Naive thymus-derived CD4-positive, alpha-beta T cell (primary cell): ENCODE measurements around the gene TXNRD2. TPM values are rescaled to one million over a fixed set of nuclear protein-coding genes. Genes with fewer than 3 reads are reported as not detected.

Experiments
- ATAC-seq: fragments of 150-1000 bp; cut with Tn5 transposase; 2 replicates; pipeline ENCODE4 v1.10.0; 2021; ENCODE audit warnings: mild to moderate bottlenecking, moderate library complexity
- CTCF ChIA-PET: fragments of 350-600 bp; sonication (Branson Sonifier 250); formaldehyde crosslinking; loops from one replicate; lab custom pipeline; 2021; ENCODE audit warnings: antibody characterized with exemption; lab: Charles Lee
- POLR2A ChIA-PET: fragments of 350-600 bp; sonication (Branson Sonifier 250); formaldehyde crosslinking; loops from one replicate; lab custom pipeline; 2021; ENCODE audit warnings: antibody characterized with exemption, inconsistent platforms; lab: Charles Lee
- DNase-seq, 9 donors: peaks; one replicate each; pipeline versions ENCODE4 v3.0.0 to v3.0.0-alpha.2; 2020 to 2022; ENCODE audit warnings: mixed read lengths in 1 of 9
- H3K27ac ChIP-seq: one replicate; pipeline ENCODE4 v1.7.0; 2013; ENCODE audit warnings: mild to moderate bottlenecking, low read depth, low read length, moderate library complexity
- H3K27me3 ChIP-seq, 2 donors: one replicate each; pipeline ENCODE4 v1.7.0; 2013; ENCODE audit warnings: low read length in 2 of 2, mild to moderate bottlenecking in 2 of 2, moderate library complexity in 2 of 2; ENCODE audit not compliant: control insufficient read depth in 2 of 2, insufficient read depth in 2 of 2
- H3K36me3 ChIP-seq, 3 experiments: 1 replicate in 2 of 3; 2 replicates in 1 of 3; pipeline ENCODE4 v1.7.0; 2013; ENCODE audit warnings: low read length in 3 of 3, mild to moderate bottlenecking in 3 of 3, moderate library complexity in 1 of 3; ENCODE audit not compliant: insufficient read depth in 3 of 3, control insufficient read depth in 2 of 3
- H3K4me1 ChIP-seq, 2 donors: one replicate each; pipeline ENCODE4 v1.7.0; 2013; ENCODE audit warnings: low read length in 2 of 2, mild to moderate bottlenecking in 2 of 2, moderate library complexity in 1 of 2; ENCODE audit not compliant: control insufficient read depth in 2 of 2, insufficient read depth in 2 of 2
- H3K4me3 ChIP-seq: 2 replicates; pipeline ENCODE4 v1.7.0; 2013; ENCODE audit warnings: mild to moderate bottlenecking, low read length
- H3K9me3 ChIP-seq, 3 experiments: 1 replicate in 2 of 3; 2 replicates in 1 of 3; pipeline ENCODE4 v1.7.0; 2013; ENCODE audit warnings: low read length in 3 of 3; ENCODE audit not compliant: control insufficient read depth in 2 of 3
- H3K27ac Mint-ChIP-seq, 9 donors: one replicate each; pipeline ENCODE4 v1.8.0; 2020 to 2022; ENCODE audit warnings: mixed read lengths in 9 of 9, mild to moderate bottlenecking in 8 of 9, moderate library complexity in 5 of 9, inconsistent platforms in 2 of 9
- H3K27me3 Mint-ChIP-seq, 5 donors: one replicate each; pipeline ENCODE4 v1.8.0; 2021 to 2022; ENCODE audit warnings: mixed read lengths in 5 of 5, mild to moderate bottlenecking in 1 of 5
- H3K36me3 Mint-ChIP-seq, 5 donors: one replicate each; pipeline ENCODE4 v1.8.0; 2020 to 2022; ENCODE audit warnings: mixed read lengths in 5 of 5, mild to moderate bottlenecking in 3 of 5, inconsistent platforms in 1 of 5
- H3K4me1 Mint-ChIP-seq, 7 donors: one replicate each; pipeline ENCODE4 v1.8.0; 2020 to 2022; ENCODE audit warnings: mixed read lengths in 7 of 7, mild to moderate bottlenecking in 3 of 7, inconsistent platforms in 1 of 7
- H3K4me3 Mint-ChIP-seq, 10 donors: one replicate each; pipeline ENCODE4 v1.8.0; 2020 to 2022; ENCODE audit warnings: mild to moderate bottlenecking in 10 of 10, mixed read lengths in 10 of 10, moderate library complexity in 6 of 10, inconsistent platforms in 2 of 10
- H3K9me3 Mint-ChIP-seq, 11 donors: one replicate each; pipeline ENCODE4 v1.8.0; 2020 to 2022; ENCODE audit warnings: mixed read lengths in 11 of 11, mild to moderate bottlenecking in 4 of 11, inconsistent platforms in 1 of 11, moderate library complexity in 1 of 11
- intact Hi-C, 2 donors: fragments of 100-400 bp; cut with micrococcal nuclease; formaldehyde crosslinking; loops; one replicate each; pipeline ENCODE4 v1.15.1; 2023
- polyA plus RNA-seq, 2 donors: library from polyadenylated mRNA; unstranded; fragments of 300-500 nt; fragmentation: Illumina TruSeq; gene quantifications; one replicate each; pipeline ENCODE4 v1.2.3, GENCODE V29; 2021
- total RNA-seq, 6 experiments: library from RNA in 5 of 6; stranded (reverse) in 5 of 6; gene quantifications; 1 replicate in 5 of 6; 2 replicates in 1 of 6; pipeline ENCODE4 v1.2.3 and lab custom pipeline; 2021 to 2026

TXNRD2 gene
- total and polyA plus RNA-seq, 7 experiments from 2014 or later, result 14.0 to 39.0 (median 26.1) TPM

DNA sequence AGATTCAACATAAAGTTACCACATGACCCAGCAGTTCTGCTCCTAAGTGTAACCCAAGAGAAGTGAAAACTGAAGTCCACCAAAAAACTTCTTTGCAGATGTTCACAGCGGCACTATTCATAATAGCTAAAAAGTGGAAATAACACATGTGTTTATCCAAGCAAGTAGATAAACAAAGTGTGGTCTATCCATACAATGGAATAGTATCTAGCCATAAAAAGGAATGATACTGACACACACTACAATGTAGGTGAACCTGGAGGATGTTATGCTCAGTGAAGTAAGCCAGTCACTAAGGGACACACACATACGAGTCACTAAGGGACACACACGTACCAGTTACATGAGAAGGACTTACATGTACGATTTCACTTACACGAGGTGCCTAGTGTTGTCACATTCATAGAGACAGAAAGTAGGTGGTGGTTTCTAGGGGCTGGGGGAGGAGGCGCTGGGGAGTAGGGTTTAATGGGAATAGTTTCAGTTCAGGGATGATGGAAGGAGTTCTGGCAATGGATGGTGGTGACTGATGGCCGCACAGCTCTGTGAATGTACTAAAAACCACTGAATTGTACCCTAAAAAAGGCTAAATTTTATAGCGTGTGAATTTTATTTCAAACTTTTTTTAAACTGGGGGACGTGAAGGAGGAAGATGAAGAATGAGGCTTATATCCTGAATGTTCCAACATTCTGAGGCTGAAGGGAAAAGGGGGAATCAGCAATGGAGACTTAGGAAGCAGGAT is 27.2 kb downstream of the TXNRD2 start:
- no peaks in the 10 kb centered on the region for H3K9me3 ChIP-seq
- DNase-seq (no peak), ATAC-seq (no peak)
- H3K4me1 ChIP-seq, result peaks cover 0 to 6% of the 10 kb centered on the region in 2 donors
- POLR2A ChIA-PET, result no interaction called here
- H3K27ac ChIP-seq, result no peak overlapping the region
- Mint-ChIP-seq H3K36me3 (peaks cover 14 to 40% (median 31%) of the 10 kb centered on the region in 5 donors), H3K27ac (peak overlapping the region in 1 of 9 donors; percentile 74), H3K4me3 (no peak overlapping the region), H3K9me3 (peaks cover 0 to 7% (median 0%) of the 10 kb centered on the region in 11 donors), H3K27me3 (no peaks in the 10 kb centered on the region), H3K4me1 (peaks cover 2 to 17% (median 7%) of the 10 kb centered on the region in 7 donors)
- no peaks in the 10 kb centered on the region for H3K27me3 ChIP-seq
- peaks cover 0 to 70% (median 4%) of the 10 kb centered on the region in 3 experiments for H3K36me3 ChIP-seq
- CTCF ChIA-PET, result interaction anchor here (1.5 to 5.5 kb wide), 3 partner anchors 29 to 192 kb away, joined by 3 to 77 read pairs (median 5); no protein-coding TSS in a partner anchor
- intact Hi-C loops, result no loop called here
- no peak overlapping the region for H3K4me3 ChIP-seq

DNA sequence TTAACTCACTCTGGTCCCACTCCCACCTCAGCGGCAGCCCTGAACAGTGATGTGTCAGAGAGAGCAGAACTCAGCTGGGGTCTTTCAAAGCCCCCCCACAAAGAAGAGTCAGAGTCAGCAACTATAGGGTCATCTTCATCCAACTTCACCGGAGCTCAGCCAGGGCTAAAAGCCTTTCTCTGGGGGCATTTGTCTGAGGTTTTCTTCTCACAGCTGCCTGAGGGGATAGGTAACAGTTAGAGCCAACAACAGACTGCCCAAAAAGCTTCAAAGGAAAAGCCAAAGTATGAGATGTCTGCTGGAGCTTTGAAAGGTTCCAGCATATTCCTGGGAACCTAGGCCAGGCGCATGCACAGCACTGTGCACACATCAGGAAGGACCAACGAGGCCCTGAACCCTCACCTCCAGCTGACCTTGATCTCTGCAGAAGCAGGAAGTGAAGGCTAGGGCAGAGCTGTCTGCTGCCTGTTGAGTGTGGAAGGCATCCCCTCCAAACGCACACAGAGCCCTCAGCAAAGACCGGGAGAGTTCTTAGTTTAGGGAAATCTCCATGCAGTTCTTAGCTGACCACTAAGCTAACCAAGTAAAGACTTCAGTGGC is 28.2 kb downstream of the TXNRD2 start:
- H3K27ac Mint-ChIP-seq, result no peak overlapping the region
- H3K36me3 Mint-ChIP-seq, result peaks cover 14 to 40% (median 31%) of the 10 kb centered on the region in 5 donors
- H3K9me3 ChIP-seq, result no peaks in the 10 kb centered on the region
- H3K4me1 Mint-ChIP-seq, result peaks cover 2 to 20% (median 7%) of the 10 kb centered on the region in 7 donors
- H3K27ac ChIP-seq, result no peak overlapping the region
- no peak overlapping the region for H3K4me3 Mint-ChIP-seq
- peaks cover 0 to 7% (median 0%) of the 10 kb centered on the region in 11 donors for H3K9me3 Mint-ChIP-seq
- no peak for ATAC-seq
- peaks cover 0 to 62% (median 4%) of the 10 kb centered on the region in 3 experiments for H3K36me3 ChIP-seq
- H3K27me3 Mint-ChIP-seq, result no peaks in the 10 kb centered on the region
- H3K27me3 ChIP-seq, result no peaks in the 10 kb centered on the region
- POLR2A ChIA-PET, result interaction anchor here (0.8 kb wide), 1 partner anchor 23 kb away, joined by 3 read pairs; no protein-coding TSS in a partner anchor
- intact Hi-C loops, result no loop called here
- no peak overlapping the region for H3K4me3 ChIP-seq
- CTCF ChIA-PET, result interaction anchor here (0.6 to 5.5 kb wide), 5 partner anchors 30 to 378 kb away, joined by 3 to 77 read pairs (median 3); no protein-coding TSS in a partner anchor
- H3K4me1 ChIP-seq, result peaks cover 0 to 8% of the 10 kb centered on the region in 2 donors
- DNase-seq, result no peak

DNA sequence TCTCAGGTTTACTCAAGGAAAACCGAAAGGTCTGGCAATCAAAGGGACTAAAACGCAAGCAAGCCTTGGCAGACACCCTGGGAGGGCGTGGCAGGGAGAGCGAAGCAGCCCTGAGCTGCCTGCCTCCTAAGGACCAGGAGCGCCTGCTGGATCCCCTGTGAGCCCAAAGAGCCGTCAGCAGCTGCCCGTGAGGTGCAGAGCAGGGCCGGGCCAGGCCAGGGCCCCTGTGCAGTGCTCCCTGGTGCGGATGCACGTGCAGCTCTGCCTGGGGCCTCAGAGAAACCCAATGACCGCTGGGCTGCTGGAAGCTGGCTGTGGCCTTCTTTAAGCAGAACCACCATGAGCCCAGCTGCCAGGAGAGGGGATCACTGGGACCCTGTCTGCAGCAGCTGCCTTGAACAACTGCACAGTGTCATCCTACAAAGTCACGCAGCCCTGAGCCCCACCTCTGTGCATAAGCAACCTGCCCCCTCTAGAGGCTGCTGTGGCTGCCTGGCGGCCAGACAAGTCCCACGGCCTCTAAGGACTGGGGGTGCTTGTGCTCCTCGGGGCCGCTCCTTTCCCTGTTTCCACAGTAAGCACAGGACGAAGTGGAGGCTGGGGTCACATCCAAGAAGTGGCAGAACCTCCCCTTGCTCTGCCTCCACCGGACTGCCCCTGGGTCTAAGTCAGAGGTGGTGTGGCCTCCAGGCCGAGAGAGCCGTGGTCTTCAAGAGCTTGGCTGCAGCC is 29.2 kb downstream of the TXNRD2 start:
- Mint-ChIP-seq H3K36me3 (peaks cover 14 to 38% (median 31%) of the 10 kb centered on the region in 5 donors), H3K4me1 (peaks cover 2 to 20% (median 7%) of the 10 kb centered on the region in 7 donors), H3K27me3 (no peaks in the 10 kb centered on the region), H3K9me3 (peaks cover 0 to 7% (median 0%) of the 10 kb centered on the region in 11 donors), H3K27ac (no peak overlapping the region), H3K4me3 (no peak overlapping the region)
- H3K36me3 ChIP-seq, result peaks cover 0 to 56% (median 0%) of the 10 kb centered on the region in 3 experiments
- H3K9me3 ChIP-seq, result no peaks in the 10 kb centered on the region
- DNase-seq (no peak), ATAC-seq (no peak)
- peaks cover 0 to 8% of the 10 kb centered on the region in 2 donors for H3K4me1 ChIP-seq
- H3K27me3 ChIP-seq, result no peaks in the 10 kb centered on the region
- ChIA-PET CTCF (interaction anchor here (0.5 to 5.5 kb wide), 6 partner anchors 20 to 182 kb away, joined by 3 to 77 read pairs (median 5); no protein-coding TSS in a partner anchor), POLR2A (no interaction called here)
- no peak overlapping the region for H3K27ac ChIP-seq
- H3K4me3 ChIP-seq, result no peak overlapping the region
- intact Hi-C loops, result no loop called here

DNA sequence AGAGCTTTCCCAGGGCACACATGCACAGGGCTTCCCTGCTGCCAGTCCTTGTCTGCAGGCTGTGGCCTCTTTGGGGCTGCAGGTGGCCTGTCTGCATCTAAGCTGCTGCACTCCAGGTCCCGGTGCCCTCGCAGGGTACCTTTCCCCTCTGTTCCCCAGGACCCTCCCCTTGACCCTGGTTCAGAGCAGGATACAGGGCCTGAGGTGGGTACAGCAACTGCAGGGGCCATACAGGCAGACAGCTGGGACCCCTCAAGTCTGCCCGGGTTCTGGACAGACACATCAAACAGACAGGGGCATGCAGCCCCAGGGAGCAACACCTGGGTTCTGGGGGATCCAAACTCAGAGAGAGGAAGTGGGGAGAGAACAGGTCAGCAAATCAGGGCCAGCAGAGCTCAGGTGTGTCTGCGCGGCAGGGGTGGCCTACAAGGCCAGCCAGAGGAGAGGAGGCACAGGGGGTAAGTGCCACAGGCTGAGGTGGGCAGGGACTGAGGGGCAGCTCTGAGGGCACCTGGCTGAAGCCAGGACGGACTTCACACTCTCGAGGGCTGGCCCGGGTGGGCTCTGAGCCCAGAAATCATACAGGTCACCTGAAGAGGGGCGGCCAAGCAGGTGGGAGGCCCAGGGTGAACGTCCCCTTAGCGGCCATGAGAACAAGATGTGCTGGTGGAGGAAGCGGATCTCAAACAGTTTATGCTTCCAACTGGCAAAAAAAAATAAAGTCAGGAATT is 29.9 kb downstream of the TXNRD2 start:
- Mint-ChIP-seq H3K4me1 (peaks cover 2 to 20% (median 7%) of the 10 kb centered on the region in 7 donors), H3K36me3 (peaks cover 13 to 38% (median 31%) of the 10 kb centered on the region in 5 donors), H3K9me3 (peaks cover 0 to 7% (median 0%) of the 10 kb centered on the region in 11 donors), H3K4me3 (no peak overlapping the region), H3K27me3 (no peaks in the 10 kb centered on the region), H3K27ac (no peak overlapping the region)
- H3K27me3 ChIP-seq, result no peaks in the 10 kb centered on the region
- POLR2A ChIA-PET, result interaction anchor here (2.1 kb wide), 1 partner anchor 181 kb away, joined by 8 read pairs; no protein-coding TSS in a partner anchor
- no peak overlapping the region for H3K4me3 ChIP-seq
- H3K27ac ChIP-seq, result no peak overlapping the region
- DNase-seq (no peak), ATAC-seq (no peak)
- H3K9me3 ChIP-seq, result no peaks in the 10 kb centered on the region
- CTCF ChIA-PET, result interaction anchor here (1.5 to 5.5 kb wide), 5 partner anchors 15 to 181 kb away, joined by 5 to 77 read pairs (median 10); no protein-coding TSS in a partner anchor
- intact Hi-C loops, result no loop called here
- peaks cover 0 to 8% of the 10 kb centered on the region in 2 donors for H3K4me1 ChIP-seq
- peaks cover 0 to 50% (median 0%) of the 10 kb centered on the region in 3 experiments for H3K36me3 ChIP-seq

DNA sequence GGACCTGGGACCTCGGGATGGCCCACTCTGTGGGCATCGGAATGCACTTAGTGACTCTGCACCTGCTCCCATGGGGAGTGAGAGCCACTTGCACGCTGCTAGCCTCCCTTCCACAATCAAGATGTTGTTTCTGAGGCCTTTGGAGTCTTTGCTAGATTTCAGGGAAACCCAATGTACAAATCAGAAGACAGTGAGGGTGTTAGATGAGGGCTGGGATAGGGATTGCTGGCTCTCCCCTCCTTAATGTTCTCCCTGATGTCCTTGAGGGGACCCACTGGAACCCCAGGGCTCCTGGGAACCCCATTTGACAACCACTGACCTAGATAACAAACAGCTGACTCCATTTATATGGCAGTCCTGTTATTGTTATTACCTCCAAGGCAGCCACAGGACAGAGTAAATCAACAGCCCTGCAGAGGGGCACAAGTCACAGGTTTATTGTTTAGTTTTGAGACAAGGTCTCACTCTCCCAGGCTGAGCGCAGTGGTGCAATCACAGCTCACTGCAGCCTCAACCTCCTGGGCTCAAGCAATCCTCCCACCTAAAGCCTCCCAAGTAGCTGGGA is 31.4 kb downstream of the TXNRD2 start:
- H3K27me3 Mint-ChIP-seq, result no peaks in the 10 kb centered on the region
- intact Hi-C loops, result loop anchor here (1.0 kb wide), 5 partner anchors 19 to 180 kb away; no protein-coding TSS in a partner anchor
- Histone ChIP-seq H3K9me3 (no peaks in the 10 kb centered on the region), H3K27me3 (no peaks in the 10 kb centered on the region), H3K4me1 (peaks cover 0 to 8% of the 10 kb centered on the region in 2 donors), H3K36me3 (peaks cover 0 to 43% (median 0%) of the 10 kb centered on the region in 3 experiments), H3K4me3 (no peak overlapping the region), H3K27ac (no peak overlapping the region)
- ChIA-PET POLR2A (interaction anchor here (1.0 to 2.1 kb wide), 3 partner anchors 18 to 180 kb away, joined by 3 to 8 read pairs (median 5); no protein-coding TSS in a partner anchor), CTCF (interaction anchor here (0.6 to 5.5 kb wide), 15 partner anchors 13 to 180 kb away, joined by 3 to 77 read pairs (median 4); no protein-coding TSS in a partner anchor)
- DNase-seq (no peak), ATAC-seq (no peak)
- peak overlapping the region in 6 of 9 donors; percentile 23 to 78 (median 43) for H3K27ac Mint-ChIP-seq
- peaks cover 2 to 17% (median 13%) of the 10 kb centered on the region in 7 donors for H3K4me1 Mint-ChIP-seq
- peaks cover 14 to 40% (median 26%) of the 10 kb centered on the region in 5 donors for H3K36me3 Mint-ChIP-seq
- peak overlapping the region in 2 of 10 donors; percentile 10 to 30 for H3K4me3 Mint-ChIP-seq
- peaks cover 0 to 7% (median 0%) of the 10 kb centered on the region in 11 donors for H3K9me3 Mint-ChIP-seq
